GM19468 (cell line): Measurements from ENCODE around the gene FAM83F.

Source experiments
- ATAC-seq: cut with Tn5 transposase; IDR thresholded peaks from one replicate; pipeline ENCODE4 v1.9.1; 2021; ENCODE audit warnings: mild to moderate bottlenecking, moderate library complexity, moderate number of reproducible peaks; ENCODE audit not compliant: unreplicated experiment; ENCODE audit errors: extremely low read depth

The FAM83F gene

GRCh38 chr22:40054486-40054885, 59.7 kb downstream of the FAM83F start:
- no peak for ATAC-seq

DNA sequence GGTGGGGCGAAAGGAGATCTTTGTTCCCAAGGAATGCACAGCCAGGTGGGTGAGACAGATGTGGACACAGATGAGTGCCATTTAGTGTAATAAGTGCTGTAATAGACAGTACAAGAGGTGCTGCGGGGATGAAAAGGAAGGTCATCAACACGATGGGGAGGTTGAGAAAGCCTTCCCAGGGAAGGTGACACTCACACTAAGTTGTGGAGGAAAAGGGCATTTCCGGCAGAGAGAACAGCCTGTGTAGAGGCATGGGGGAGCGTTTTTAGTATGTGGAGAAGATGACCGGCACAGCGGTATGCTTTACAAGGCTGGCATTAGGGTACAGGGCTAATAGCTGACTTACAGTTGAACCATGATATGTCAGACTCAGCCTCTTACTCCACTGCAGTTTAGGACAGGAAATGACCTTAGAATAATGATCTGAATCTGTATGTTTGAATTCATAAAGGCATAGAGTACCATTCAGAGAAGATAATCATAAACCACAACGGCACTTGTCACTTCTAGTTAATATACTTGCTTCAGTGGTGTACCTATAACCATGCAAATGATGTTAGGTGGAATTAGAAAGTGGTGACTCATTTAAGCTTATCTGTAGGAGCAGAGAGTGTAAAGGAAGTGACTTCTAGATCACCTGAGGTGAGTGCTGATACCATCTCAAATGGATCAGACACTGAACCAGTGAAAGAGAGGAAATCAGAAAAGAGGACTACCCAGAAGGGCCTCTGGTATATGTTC, 60.6 kb downstream of the FAM83F start:
- peak; percentile 41 for ATAC-seq

DNA sequence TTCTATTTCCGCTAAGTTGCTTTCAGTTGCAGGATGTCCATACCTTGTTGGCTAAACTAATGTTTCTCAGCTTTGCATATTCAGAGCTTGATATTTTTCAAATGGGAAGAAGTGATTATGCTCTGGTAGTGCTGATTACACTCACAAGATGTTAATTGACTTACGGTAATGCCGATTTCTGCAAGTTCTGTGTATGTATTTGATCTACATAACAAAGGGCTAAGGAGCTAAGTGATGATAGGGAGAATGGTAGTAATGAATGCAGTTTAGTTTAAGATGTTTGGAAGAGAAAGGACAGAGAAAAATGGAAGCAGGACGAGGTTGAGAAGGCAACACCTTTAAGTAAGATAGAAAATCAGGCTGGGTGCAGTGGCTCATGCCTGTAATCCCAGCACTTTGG, 61.4 kb downstream of the FAM83F start:
- ATAC-seq: no peak

GRCh38 chr22:40056559-40056958, 61.8 kb downstream of the FAM83F start:
- ATAC-seq: no peak

- ATAC-seq: no peak
These were observed 62.9 kb downstream of the FAM83F start for GRCh38 chr22:40057652-40058051.

- no peak for ATAC-seq
These were observed 63.5 kb downstream of the FAM83F start for GRCh38 chr22:40058265-40058664.

- no peak for ATAC-seq
These were observed 71.2 kb downstream of the FAM83F start for GRCh38 chr22:40065981-40066380.

DNA sequence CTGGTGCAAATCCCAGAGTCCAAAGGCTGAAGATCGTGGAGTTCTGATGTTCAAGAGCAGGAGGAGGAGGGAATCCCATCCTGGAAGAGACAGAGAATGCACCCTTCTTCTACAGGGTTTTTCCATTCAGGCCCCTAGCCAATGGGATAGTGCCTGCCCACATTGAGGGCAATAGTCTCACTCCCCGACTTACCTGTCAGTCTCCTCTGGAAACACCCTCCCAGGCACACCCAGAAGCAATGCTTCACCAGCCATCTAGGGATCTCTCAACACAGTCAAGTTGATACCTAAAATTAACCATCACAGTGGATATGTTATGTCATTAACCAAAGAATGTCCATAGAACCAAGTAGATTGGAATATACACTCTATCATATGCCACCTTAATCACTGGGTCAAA, 72.9 kb downstream of the FAM83F start:
- no peak for ATAC-seq

- ATAC-seq: no peak
These were observed 75.9 kb downstream of the FAM83F start for GRCh38 chr22:40070701-40071100.

DNA sequence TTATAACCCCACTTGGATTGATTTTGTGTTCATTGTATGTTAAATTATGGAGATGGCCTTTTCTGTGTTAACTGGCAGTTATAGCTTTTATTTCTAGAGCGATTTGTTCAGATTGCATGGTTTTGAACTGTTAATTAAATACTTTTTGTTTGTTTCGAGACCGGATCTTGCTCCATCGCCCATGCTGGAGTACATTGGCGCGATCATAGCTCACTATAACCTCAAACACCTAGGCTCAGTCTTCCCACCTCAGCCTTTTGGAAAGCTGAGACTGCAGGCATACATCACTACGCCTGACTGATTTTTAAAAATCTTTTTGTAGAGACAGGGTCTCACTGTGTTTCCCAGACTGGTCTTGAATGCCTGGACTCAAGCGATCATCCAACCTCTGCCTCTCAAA, 77.0 kb downstream of the FAM83F start:
- ATAC-seq: no peak

- no peak for ATAC-seq
These were observed 82.2 kb downstream of the FAM83F start for GRCh38 chr22:40076702-40077645.

GRCh38 chr22:40077646-40078016, 82.9 kb downstream of the FAM83F start:
- ATAC-seq: no peak

DNA sequence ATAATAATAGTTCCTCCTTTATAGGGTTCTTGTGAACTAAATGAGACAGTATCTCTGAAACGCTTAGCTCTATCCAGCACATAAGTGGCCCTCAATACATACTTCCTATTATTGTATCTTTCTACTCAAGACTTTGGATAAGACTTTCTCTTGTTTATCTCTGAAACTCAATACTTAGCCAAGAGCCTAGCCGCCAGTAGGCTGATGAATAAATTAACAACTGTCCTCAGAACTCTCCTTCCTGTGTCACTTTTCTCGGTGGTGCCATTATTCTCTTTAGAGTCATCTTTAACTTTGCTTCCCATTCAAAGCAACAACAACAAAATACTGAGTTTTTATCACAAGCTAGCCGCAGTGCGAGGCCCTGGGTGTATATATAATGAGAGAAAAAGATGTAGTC, 86.9 kb downstream of the FAM83F start:
- ATAC-seq: no peak

GRCh38 chr22:40082184-40082583, 87.4 kb downstream of the FAM83F start:
- ATAC-seq: no peak

DNA sequence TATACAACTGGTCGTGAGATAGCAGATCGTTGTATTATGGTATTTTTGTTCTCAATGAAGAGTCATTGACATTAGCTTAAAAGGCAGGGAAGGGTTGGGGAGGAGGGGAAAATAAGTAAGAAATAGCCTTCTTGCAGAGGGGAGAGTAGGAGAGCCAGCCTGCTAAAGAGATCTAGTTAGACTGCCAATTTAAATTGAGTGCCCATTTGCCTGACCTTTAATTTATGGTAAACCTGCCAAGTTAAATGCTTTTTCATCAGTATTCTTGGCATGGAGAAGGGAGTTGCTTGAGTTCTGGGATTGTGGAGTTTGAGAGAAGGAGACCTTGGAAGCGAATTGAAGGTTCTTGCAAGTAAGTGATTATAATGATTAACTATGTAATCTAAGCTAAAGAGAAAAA, 89.0 kb downstream of the FAM83F start:
- no peak for ATAC-seq

GRCh38 chr22:40084246-40084645, 89.5 kb downstream of the FAM83F start:
- ATAC-seq: no peak

DNA sequence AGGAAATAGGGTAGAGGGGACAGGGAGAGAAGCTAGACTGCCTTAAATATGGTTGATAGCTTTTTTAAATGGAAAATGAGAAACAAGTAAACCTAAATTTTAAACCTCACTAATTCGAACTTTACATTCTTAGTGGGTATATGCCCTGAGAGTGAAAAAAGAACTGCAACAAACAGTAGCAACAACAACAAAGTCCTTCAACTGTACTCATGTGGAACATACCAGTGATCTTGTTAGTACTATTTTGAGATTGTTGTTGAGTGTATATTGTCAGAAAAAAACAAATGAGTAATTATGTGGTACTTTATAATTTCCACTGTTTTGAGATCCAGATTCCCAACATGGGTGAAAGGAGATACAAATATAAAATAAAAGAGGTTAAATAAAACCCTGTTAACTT, 94.1 kb downstream of the FAM83F start:
- no peak for ATAC-seq
